Body of pancreas (tissue), 4 donors: Measurements from ENCODE around the gene SERPINA6.

Source experiments
- POLR2A ChIP-seq, 3 donors: fragments of 450-650 bp; IDR thresholded peaks; one replicate each; pipeline ENCODE4 v1.6.1; 2016; ENCODE audit warnings: antibody characterized with exemption in 3 of 3, mild to moderate bottlenecking in 2 of 3
- TF ChIP-seq, protein P1 (sequence below), 7 experiments: fragments of 450-650 bp in 4 of 7; fragments of 200-600 bp in 3 of 7; sonication (generic) in 3 of 7; IDR thresholded peaks; one replicate each; pipeline ENCODE4 v1.5.1; 2016 to 2019; ENCODE audit warnings: antibody characterized with exemption in 7 of 7

DNA sequence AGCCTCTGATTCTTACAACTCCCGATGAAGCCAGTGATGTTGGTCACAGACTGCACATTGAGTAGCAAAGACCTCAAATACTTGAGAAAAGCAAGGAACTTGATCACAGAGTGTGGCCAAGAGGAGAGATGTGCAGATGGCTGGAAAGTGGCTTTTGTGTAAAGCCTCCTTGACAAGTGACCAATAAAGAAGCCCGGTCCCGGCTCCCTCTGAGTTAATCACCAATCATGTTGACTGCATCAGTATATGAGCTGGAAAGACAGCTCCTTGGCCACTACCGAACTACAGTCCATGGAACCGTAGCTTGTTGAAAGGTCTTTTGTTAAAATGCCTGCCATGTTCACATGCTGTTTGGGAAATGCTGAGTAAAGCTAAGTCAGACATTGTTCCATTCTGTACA lies 23.7 kb upstream of the SERPINA6 start:
- no peak for TF ChIP-seq POLR2A (IDR thresholded peaks at IDR 0.05)
- TF ChIP-seq, protein P1, sequence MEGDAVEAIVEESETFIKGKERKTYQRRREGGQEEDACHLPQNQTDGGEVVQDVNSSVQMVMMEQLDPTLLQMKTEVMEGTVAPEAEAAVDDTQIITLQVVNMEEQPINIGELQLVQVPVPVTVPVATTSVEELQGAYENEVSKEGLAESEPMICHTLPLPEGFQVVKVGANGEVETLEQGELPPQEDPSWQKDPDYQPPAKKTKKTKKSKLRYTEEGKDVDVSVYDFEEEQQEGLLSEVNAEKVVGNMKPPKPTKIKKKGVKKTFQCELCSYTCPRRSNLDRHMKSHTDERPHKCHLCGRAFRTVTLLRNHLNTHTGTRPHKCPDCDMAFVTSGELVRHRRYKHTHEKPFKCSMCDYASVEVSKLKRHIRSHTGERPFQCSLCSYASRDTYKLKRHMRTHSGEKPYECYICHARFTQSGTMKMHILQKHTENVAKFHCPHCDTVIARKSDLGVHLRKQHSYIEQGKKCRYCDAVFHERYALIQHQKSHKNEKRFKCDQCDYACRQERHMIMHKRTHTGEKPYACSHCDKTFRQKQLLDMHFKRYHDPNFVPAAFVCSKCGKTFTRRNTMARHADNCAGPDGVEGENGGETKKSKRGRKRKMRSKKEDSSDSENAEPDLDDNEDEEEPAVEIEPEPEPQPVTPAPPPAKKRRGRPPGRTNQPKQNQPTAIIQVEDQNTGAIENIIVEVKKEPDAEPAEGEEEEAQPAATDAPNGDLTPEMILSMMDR (IDR thresholded peaks at IDR 0.05) = no peak
